Esophagus muscularis mucosa (tissue), 2 donors: ENCODE results near the gene NEU3.

ENCODE experiments used
- EP300 ChIP-seq: sonication (generic); formaldehyde crosslinking; IDR thresholded peaks from one replicate; pipeline ENCODE4 v1.6.1; 2017; ENCODE audit warnings: antibody characterized with exemption
- POLR2A ChIP-seq: fragments of 450-650 bp; IDR thresholded peaks from one replicate; pipeline ENCODE4 v1.6.1; 2017; ENCODE audit warnings: antibody characterized with exemption, moderate library complexity, mild to moderate bottlenecking, low read depth

DNA sequence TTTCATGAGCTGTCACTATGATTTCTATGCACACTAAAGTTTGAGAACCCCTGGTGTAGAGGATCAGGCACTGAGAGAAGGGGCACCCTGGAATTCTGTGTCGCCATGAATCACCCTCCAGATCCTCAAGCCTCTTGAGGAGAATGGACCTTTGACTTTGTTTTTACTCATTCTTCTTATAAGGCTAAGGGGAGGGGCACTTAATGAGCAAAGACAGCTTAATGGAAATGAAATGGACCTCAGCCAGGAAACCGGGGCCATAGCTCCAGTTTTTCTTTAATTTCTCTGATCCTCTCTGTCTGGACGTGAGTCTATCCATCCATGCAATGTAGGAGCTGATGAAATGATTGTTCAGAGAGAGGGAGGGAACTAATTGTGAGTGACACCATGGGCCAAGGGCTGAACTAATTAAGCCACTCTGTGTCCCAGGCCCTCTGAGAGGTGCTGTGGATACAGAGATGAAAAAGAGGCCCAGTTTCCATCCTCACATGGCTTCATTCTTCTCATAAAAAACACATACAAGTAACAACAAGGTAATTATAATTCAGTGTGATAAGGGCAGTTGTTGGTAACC is 75.1 kb downstream of the NEU3 start:
- TF ChIP-seq EP300, result no peak
- TF ChIP-seq POLR2A, result no peak
